AG09309 (cell line): ENCODE measurements around the gene INSR.
A peak's percentile ranks its signal among the peaks of the same experiment; 100 is the strongest.

Experiments used
- DNase-seq: peaks from one replicate; pipeline ENCODE4 v3.0.0-alpha.2; 2010; ENCODE audit warnings: low read depth
- H3K4me3 ChIP-seq: 2 replicates; pipeline ENCODE4 v1.5.1; 2011; ENCODE audit warnings: mild to moderate bottlenecking, low read depth, low read length, moderate library complexity; ENCODE audit not compliant: control insufficient read depth
- CTCF ChIP-seq: IDR thresholded peaks from 2 replicates; pipeline ENCODE4 v1.5.1; 2011; ENCODE audit warnings: mild to moderate bottlenecking, low read depth, low read length, inconsistent platforms; ENCODE audit not compliant: insufficient read depth, control insufficient read depth; ENCODE audit errors: missing control alignments

Gene INSR

GRCh38 chr19:7083076-7083956 is 210.9 kb downstream of the INSR start:
- no peak for DNase-seq
- no peak for TF ChIP-seq CTCF
- no peak overlapping the region for H3K4me3 ChIP-seq

- H3K4me3 ChIP-seq: no peak overlapping the region
Observed at GRCh38 chr19:7078008-7078407, 216.2 kb downstream of the INSR start.

GRCh38 chr19:7076151-7076550 is 218.1 kb downstream of the INSR start:
- DNase-seq: no peak
- no peak for TF ChIP-seq CTCF
- no peak overlapping the region for H3K4me3 ChIP-seq

More at GRCh38 chr19:7078008-7078407, 216.2 kb downstream of the INSR start:
- no peak for DNase-seq
- TF ChIP-seq CTCF: no peak

GRCh38 chr19:7074705-7075282 is 219.4 kb downstream of the INSR start:
- DNase-seq: no peak
- no peak overlapping the region for H3K4me3 ChIP-seq
- TF ChIP-seq CTCF: no peak

GRCh38 chr19:7072541-7072940 is 221.7 kb downstream of the INSR start:
- no peak overlapping the region for H3K4me3 ChIP-seq
- TF ChIP-seq CTCF: no peak
- no peak for DNase-seq

GRCh38 chr19:7069904-7070226 is 224.3 kb downstream of the INSR start:
- peak overlapping the region; percentile 100 for H3K4me3 ChIP-seq
- DNase-seq: no peak
- no peak for TF ChIP-seq CTCF
